Measurements from ENCODE around the gene TCP10L.

TCP10L gene

GRCh38 chr21:32558106-32558505, 27.2 kb downstream of the TCP10L start:
- POLR2A ChIA-PET = no interaction called here
- TF ChIP-seq ZNF658 (tag by site-specific recombination; IDR thresholded peaks at IDR 0.05) = no peak
- TF ChIP-seq ZNF184 (tag by site-specific recombination; IDR thresholded peaks at IDR 0.05) = no peak
- TF ChIP-seq ZFHX2 (tag by site-specific recombination; conservative IDR thresholded peaks at IDR 0.05) = no peak
- no peak for TF ChIP-seq ZNF654 (tag by site-specific recombination; IDR thresholded peaks at IDR 0.05; ENCODE audit: low read depth)
- TF ChIP-seq ZFP41 (tag by site-specific recombination; IDR thresholded peaks at IDR 0.05; ENCODE audit: borderline replicate concordance) = no peak
- no peak for TF ChIP-seq ZFP37 (tag by site-specific recombination; IDR thresholded peaks at IDR 0.05)
- TF ChIP-seq ZNF768 (tag by site-specific recombination; IDR thresholded peaks at IDR 0.05) = no peak
- no peak for TF ChIP-seq ZNF311 (tag by site-specific recombination; IDR thresholded peaks at IDR 0.05; ENCODE audit: borderline replicate concordance)
- TF ChIP-seq KLF7 (tag by site-specific recombination; IDR thresholded peaks at IDR 0.05; ENCODE audit: borderline replicate concordance) = no peak
- TF ChIP-seq ZBTB44 (tag by site-specific recombination; IDR thresholded peaks at IDR 0.05) = no peak
- no peak for TF ChIP-seq ZNF624 (tag by site-specific recombination; IDR thresholded peaks at IDR 0.05)
- no peak for TF ChIP-seq ZNF18 (tag by site-specific recombination; IDR thresholded peaks at IDR 0.05)
- TF ChIP-seq ZNF169 (tag by site-specific recombination; IDR thresholded peaks at IDR 0.05) = no peak
- no peak for TF ChIP-seq ZNF24 (tag by site-specific recombination; IDR thresholded peaks at IDR 0.05)
- TF ChIP-seq ZNF561 (tag by site-specific recombination; IDR thresholded peaks at IDR 0.05; ENCODE audit: borderline replicate concordance) = no peak
- Histone ChIP-seq H3K4me3 (ENCODE audit: low read depth, low read length) (no peak overlapping the region), H3K4me1 (ENCODE audit: control insufficient read depth, insufficient read depth, low read length) (no peaks in the 10 kb centered on the region), H3K36me3 (ENCODE audit: control insufficient read depth in 2 of 2, insufficient read depth in 1 of 2, low read length in 2 of 2) (no peaks in the 10 kb centered on the region), H3K27ac (ENCODE audit: extremely low read depth, low read depth, low read length) (no peak overlapping the region), H3K9me3 (ENCODE audit: control insufficient read depth, insufficient read depth, low read depth, low read length) (no peaks in the 10 kb centered on the region)
- CTCF ChIA-PET = interaction anchor here (0.7 to 1.0 kb wide), 3 partner anchors 12 to 214 kb away, joined by 3 to 4 read pairs (median 4); no protein-coding TSS in a partner anchor

GRCh38 chr21:32554832-32555638, 30.3 kb downstream of the TCP10L start:
- H3K4me1 ChIP-seq (ENCODE audit: control insufficient read depth, insufficient read depth, low read length) = no peaks in the 10 kb centered on the region
- CTCF ChIA-PET = interaction anchor here (1.4 kb wide), 1 partner anchor 46 kb away, joined by 4 read pairs; no protein-coding TSS in a partner anchor
- no peak overlapping the region for H3K27ac ChIP-seq (ENCODE audit: extremely low read depth, low read depth, low read length)
- TF ChIP-seq MYNN (tag by site-specific recombination; IDR thresholded peaks at IDR 0.05; ENCODE audit: borderline replicate concordance) (no peak), ZNF19 (tag by site-specific recombination; IDR thresholded peaks at IDR 0.05; ENCODE audit: low read depth) (no peak), MEIS1 (CRISPR knock-in tag; IDR thresholded peaks at IDR 0.05; ENCODE audit: borderline replicate concordance) (no peak), ZNF23 (tag by site-specific recombination; IDR thresholded peaks at IDR 0.05; ENCODE audit: borderline replicate concordance) (no peak), ZNF449 (tag by site-specific recombination; IDR thresholded peaks at IDR 0.05) (no peak), ZNF266 (tag by site-specific recombination; IDR thresholded peaks at IDR 0.05; ENCODE audit: low read depth) (no peak), ZBTB44 (tag by site-specific recombination; IDR thresholded peaks at IDR 0.05) (no peak), PRDM2 (tag by site-specific recombination; IDR thresholded peaks at IDR 0.05; ENCODE audit: borderline replicate concordance) (no peak)

More at GRCh38 chr21:32554832-32555638, 30.3 kb downstream of the TCP10L start:
- H3K4me3 ChIP-seq (ENCODE audit: low read depth, low read length) = no peak overlapping the region
- POLR2A ChIA-PET = no interaction called here
- no peaks in the 10 kb centered on the region for H3K36me3 ChIP-seq (ENCODE audit: control insufficient read depth in 2 of 2, insufficient read depth in 1 of 2, low read length in 2 of 2)
- no peaks in the 10 kb centered on the region for H3K9me3 ChIP-seq (ENCODE audit: control insufficient read depth, insufficient read depth, low read depth, low read length)
